ENCODE results near the gene CHRDL2. TPM values are rescaled to one million over a fixed set of nuclear protein-coding genes. Genes with fewer than 3 reads are reported as not detected.

The CHRDL2 gene
- total and polyA plus RNA-seq, 7 donors: 6.1 to 45.1 (median 14.6) TPM; not detected in 1

GRCh38 chr11:74654976-74655375 is 76.2 kb downstream of the CHRDL2 start:
- 96 to 97% methylated on average over 5 of the region's 5 CpGs for WGBS, 2 donors
- intact Hi-C loops (cut with DNase I): no loop called here
- Histone ChIP-seq H3K9me3 (no peaks in the 10 kb centered on the region), H3K4me3 (no peak overlapping the region), H3K36me3 (no peaks in the 10 kb centered on the region), H3K27ac (no peak overlapping the region), H3K4me1 (peaks cover 0 to 22% (median 16%) of the 10 kb centered on the region in 4 donors), H3K27me3 (no peaks in the 10 kb centered on the region)
- no peak for TF ChIP-seq POLR2AphosphoS5 (IDR thresholded peaks at IDR 0.05)
- no peak for TF ChIP-seq POLR2A (IDR thresholded peaks at IDR 0.05)
- no peak for TF ChIP-seq EP300 (IDR thresholded peaks at IDR 0.05)
- TF ChIP-seq CTCF (IDR thresholded peaks at IDR 0.05): no peak
- no peak for DNase-seq

DNA sequence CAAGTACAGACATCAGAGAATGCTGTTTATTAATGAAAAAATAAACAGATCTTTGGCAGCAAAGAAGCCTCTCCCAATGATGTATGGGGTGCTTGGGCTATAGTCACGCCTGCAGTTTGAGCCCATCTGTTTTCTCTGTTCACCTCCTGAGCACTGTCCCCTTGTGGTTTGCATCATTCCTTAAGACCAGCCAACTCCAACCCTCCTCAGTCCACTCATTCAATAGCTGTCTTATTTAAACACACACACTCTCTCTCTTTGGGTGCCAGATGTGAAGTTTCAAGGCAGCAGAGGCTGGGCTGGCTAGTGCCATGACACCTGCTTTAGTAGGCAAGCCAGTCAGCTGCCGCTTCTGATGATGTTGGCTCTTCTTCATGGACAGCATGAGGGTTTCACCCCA is 80.7 kb downstream of the CHRDL2 start:
- Histone ChIP-seq H3K4me1 (peaks cover 0 to 57% (median 36%) of the 10 kb centered on the region in 4 donors), H3K27me3 (no peaks in the 10 kb centered on the region), H3K27ac (peak overlapping the region in 2 of 4 donors; percentile 85 to 89), H3K36me3 (no peaks in the 10 kb centered on the region), H3K4me3 (no peak overlapping the region), H3K9me3 (no peaks in the 10 kb centered on the region)
- 79 to 82% methylated on average over 2 of the region's 2 CpGs for WGBS, 2 donors
- peak; percentile 77 for DNase-seq
- intact Hi-C loops (cut with DNase I): no loop called here
- peak in 3 of 4 donors; percentile 39 to 63 (median 52) for TF ChIP-seq POLR2AphosphoS5 (IDR thresholded peaks at IDR 0.05)
- TF ChIP-seq EP300 (IDR thresholded peaks at IDR 0.05): no peak

- no peak for TF ChIP-seq EP300 (IDR thresholded peaks at IDR 0.05)
- TF ChIP-seq CTCF (IDR thresholded peaks at IDR 0.05): no peak
- Histone ChIP-seq H3K9me3 (no peaks in the 10 kb centered on the region), H3K4me3 (no peak overlapping the region), H3K4me1 (peaks cover 0 to 73% (median 50%) of the 10 kb centered on the region in 4 donors), H3K27ac (peak overlapping the region in 3 of 4 donors; percentile 81 to 89 (median 85)), H3K36me3 (no peaks in the 10 kb centered on the region), H3K27me3 (no peaks in the 10 kb centered on the region)
- no peak for DNase-seq
- 96% methylated on average over 4 of the region's 4 CpGs for WGBS, 2 donors
- intact Hi-C loops (cut with DNase I): no loop called here
Observed at GRCh38 chr11:74648894-74649293, 82.3 kb downstream of the CHRDL2 start.

GRCh38 chr11:74647831-74648230 is 83.4 kb downstream of the CHRDL2 start:
- H3K36me3 ChIP-seq: no peaks in the 10 kb centered on the region
- H3K27ac ChIP-seq: peak overlapping the region in 3 of 4 donors; percentile 81 to 89 (median 85)
- intact Hi-C loops (cut with DNase I): no loop called here
- H3K9me3 ChIP-seq: no peaks in the 10 kb centered on the region
- H3K4me3 ChIP-seq: no peak overlapping the region
- H3K4me1 ChIP-seq: peaks cover 0 to 83% (median 58%) of the 10 kb centered on the region in 4 donors
- H3K27me3 ChIP-seq: no peaks in the 10 kb centered on the region
- WGBS, 2 donors: 90 to 91% methylated on average over 3 of the region's 3 CpGs
- no peak for DNase-seq
- TF ChIP-seq CTCF (IDR thresholded peaks at IDR 0.05) (no peak), POLR2A (IDR thresholded peaks at IDR 0.05) (no peak), EP300 (IDR thresholded peaks at IDR 0.05) (no peak), POLR2AphosphoS5 (IDR thresholded peaks at IDR 0.05) (no peak)

DNA sequence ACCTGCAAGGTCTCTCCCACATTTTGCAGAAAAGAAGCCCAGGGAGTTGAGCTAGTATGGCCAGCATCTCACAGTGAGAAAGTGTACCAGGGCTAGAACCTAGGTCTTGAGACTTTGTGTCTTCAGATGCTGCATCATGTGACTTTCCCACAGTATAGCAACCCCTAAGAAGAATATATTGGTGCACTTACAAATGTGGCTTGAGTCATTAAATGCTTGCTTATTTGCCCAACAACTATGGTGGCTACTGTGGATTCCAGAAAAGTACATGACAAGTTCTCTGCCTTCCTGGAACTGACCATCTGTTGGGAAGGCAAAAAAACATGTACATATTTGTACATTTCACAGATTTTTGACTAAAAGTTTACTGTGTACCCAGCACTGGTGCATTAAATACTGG is 83.8 kb downstream of the CHRDL2 start:
- Histone ChIP-seq H3K4me3 (no peak overlapping the region), H3K9me3 (no peaks in the 10 kb centered on the region), H3K36me3 (no peaks in the 10 kb centered on the region), H3K4me1 (peaks cover 0 to 88% (median 60%) of the 10 kb centered on the region in 4 donors), H3K27me3 (no peaks in the 10 kb centered on the region), H3K27ac (peak overlapping the region in 3 of 4 donors; percentile 81 to 89 (median 85))
- intact Hi-C loops (cut with DNase I): no loop called here
- TF ChIP-seq CTCF (IDR thresholded peaks at IDR 0.05): no peak
- no peak for DNase-seq
